Thyroid gland (tissue), 4 donors: Measurements from ENCODE around the gene DEPDC1.

ENCODE experiments used
- POLR2A ChIP-seq, 2 donors: fragments of 450-650 bp; IDR thresholded peaks; one replicate each; pipeline ENCODE4 v1.6.1; 2017; ENCODE audit warnings: antibody characterized with exemption in 2 of 2, mild to moderate bottlenecking in 2 of 2, moderate library complexity in 1 of 2
- TF ChIP-seq, protein P1 (sequence below), 6 experiments: fragments of 200-600 bp in 3 of 6; fragments of 450-650 bp in 3 of 6; sonication (generic) in 3 of 6; IDR thresholded peaks; one replicate each; pipeline ENCODE4 v1.5.1; 2016 to 2019; ENCODE audit warnings: antibody characterized with exemption in 6 of 6, mild to moderate bottlenecking in 2 of 6, inconsistent platforms in 1 of 6, moderate library complexity in 1 of 6

DNA sequence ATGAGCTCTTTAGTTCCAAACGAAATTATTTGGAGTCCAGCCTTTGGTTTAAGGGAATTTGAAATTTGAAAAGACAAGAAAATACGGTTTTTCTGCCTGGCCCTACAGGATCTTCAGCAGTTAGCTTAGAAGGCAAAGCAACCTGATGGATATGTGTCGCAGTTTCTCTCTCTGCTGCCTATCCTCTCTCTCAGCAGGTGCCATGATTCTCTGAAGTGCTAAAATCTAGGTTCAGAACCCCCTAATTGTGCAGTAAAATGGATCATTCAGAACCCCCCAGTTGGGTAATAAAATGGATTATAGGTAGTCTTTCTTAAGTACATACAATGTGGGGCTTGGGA, 446 bp upstream of the DEPDC1 start:
- TF ChIP-seq, protein P1, sequence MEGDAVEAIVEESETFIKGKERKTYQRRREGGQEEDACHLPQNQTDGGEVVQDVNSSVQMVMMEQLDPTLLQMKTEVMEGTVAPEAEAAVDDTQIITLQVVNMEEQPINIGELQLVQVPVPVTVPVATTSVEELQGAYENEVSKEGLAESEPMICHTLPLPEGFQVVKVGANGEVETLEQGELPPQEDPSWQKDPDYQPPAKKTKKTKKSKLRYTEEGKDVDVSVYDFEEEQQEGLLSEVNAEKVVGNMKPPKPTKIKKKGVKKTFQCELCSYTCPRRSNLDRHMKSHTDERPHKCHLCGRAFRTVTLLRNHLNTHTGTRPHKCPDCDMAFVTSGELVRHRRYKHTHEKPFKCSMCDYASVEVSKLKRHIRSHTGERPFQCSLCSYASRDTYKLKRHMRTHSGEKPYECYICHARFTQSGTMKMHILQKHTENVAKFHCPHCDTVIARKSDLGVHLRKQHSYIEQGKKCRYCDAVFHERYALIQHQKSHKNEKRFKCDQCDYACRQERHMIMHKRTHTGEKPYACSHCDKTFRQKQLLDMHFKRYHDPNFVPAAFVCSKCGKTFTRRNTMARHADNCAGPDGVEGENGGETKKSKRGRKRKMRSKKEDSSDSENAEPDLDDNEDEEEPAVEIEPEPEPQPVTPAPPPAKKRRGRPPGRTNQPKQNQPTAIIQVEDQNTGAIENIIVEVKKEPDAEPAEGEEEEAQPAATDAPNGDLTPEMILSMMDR (IDR thresholded peaks at IDR 0.05), result no peak
- TF ChIP-seq POLR2A (IDR thresholded peaks at IDR 0.05), result no peak
